ENCODE data around the gene PLPP3.

DNA sequence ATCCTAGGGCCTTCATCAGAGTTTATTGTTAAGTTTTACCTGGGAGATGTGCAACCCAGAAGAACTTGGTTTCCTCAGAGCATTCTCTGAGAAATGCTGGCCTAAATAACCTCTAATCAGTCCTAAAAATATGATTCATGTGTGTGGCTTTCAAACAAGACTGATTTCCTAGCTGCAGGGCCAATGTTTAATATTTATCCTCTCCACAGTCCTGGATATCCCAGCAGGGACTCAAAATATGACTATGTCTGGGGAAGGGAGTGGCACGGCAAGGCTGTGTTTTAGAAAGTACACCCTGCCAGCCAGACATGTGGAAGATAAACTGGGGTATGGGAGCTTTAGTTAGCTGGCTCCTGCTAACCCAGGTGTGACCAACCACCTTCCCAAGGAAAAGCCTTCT lies 26.3 kb downstream of the PLPP3 start:
- no peak for TF ChIP-seq CTCF (IDR thresholded peaks at IDR 0.05)
- no peak for TF ChIP-seq POLR2A (IDR thresholded peaks at IDR 0.05)
- TF ChIP-seq POLR2AphosphoS5 (IDR thresholded peaks at IDR 0.05) = no peak

All from suprapubic skin (tissue), 4 donors.